Measurements from ENCODE around the gene DUSP11.
A peak's percentile ranks its signal among the peaks of the same experiment; 100 is the strongest.
"Not testable (repeated sequence)": the region's sequence is repeated elsewhere in the genome, so short reads cannot be mapped to it uniquely, and the experiment has no call there.

Gene DUSP11

DNA sequence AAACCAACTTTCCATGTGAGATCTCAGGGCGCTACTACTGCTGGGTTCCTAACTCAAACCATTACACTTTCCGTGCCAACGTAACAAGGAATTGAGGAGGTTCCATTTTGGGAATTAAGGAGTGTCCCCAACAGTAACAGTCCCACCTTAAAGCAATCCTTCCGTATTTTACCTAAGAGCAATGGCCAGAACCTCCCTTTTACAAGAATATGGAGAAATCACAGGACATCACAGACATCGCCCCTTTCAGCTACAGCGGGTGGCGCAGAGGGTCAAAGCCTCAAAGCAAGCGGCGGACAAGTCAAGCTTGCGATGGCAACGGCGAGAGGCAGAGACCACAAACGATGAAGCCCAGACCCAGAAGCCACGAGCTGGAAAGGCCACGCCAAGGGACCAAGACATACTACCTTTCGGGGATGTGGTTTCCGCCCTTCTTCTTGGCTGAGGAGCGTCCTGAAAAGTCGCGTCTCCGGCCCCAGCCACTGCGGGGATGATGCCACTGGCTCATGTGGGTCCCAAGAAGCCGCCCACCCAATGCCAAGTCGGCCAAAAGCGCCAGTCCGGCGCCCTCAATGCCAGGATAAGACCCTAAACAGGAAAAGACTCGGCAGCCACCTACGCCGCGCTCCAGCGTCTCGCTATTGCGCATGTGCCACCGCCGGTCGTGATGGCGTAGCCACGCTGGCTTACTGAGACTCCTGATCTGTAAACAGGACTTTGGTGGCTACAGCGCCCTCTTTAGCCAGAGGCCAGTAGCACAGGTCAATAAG is at the start of gene DUSP11:
DUSP11 (minus strand) TSS at position 637 of the 770 bp plus-strand sequence; CDS start at position 508, 129 bp downstream.
- peak; percentile 95 for DNase-seq (ENCODE audit: low spot score)

DNA sequence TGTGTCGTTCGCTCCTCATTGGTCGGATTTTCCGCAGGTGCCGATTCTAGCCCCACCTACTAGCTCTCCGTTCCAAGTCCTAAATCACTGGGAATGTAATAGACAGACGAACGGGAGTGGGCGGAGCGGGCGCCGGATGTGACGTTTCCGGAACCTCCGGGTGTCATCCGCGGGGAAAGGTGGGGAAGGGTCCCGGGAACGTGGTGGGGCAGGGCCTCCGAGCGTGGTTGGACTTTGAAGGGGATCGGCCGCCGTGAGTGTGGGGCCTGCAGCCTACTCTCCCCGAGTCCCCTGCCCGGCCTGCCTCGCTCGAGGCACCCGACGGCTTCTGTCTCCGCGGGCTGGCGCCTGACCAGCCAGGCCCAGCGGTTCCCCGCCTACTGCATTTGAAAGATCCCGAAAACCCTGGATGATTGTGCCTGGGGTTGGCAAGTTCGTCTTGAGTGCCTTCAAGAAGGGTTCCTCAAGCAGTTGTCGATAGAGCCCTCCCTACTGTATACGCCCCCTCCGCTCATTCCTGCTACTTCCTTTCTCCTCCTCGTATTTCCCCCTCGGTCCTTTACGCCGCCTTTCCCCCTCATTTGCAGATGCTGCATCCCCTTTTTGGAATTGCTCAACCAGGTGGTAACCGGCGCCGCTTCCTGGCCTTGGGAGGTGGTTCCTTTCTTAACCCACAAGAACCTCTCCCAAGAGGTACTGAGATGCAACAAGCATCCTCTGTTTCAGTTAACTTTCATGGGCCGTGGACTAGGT is 49.1 kb upstream of the DUSP11 start, which contains the start of gene STAMBP:
STAMBP (plus strand) TSS at position 144 of the 753 bp plus-strand sequence. CDS start 1,896 bp downstream, outside the sequence.
- DNase-seq (ENCODE audit: low spot score) = peak; percentile 94

DNA sequence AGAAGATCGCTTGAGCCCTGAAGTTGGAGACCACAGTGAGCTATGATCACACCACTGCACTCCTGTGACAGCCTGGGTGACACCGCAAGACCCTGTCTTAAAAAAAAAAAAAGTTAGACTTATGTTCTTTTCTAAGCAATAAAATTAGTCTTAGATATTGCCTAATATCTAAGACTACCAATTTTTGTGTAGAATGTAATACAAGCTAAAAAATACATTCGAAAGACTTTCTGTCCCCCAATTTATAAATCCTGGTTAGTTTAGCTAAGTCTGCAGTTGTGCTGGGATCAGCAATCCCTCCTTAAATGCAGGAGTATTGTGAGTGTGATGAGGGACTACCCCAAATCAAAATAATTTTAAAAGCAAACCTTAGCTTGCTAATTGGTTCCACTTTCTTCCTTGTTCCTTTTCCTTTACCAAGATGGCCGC is 48.5 kb upstream of the DUSP11 start:
- DNase-seq (ENCODE audit: low spot score) = no peak

DNA sequence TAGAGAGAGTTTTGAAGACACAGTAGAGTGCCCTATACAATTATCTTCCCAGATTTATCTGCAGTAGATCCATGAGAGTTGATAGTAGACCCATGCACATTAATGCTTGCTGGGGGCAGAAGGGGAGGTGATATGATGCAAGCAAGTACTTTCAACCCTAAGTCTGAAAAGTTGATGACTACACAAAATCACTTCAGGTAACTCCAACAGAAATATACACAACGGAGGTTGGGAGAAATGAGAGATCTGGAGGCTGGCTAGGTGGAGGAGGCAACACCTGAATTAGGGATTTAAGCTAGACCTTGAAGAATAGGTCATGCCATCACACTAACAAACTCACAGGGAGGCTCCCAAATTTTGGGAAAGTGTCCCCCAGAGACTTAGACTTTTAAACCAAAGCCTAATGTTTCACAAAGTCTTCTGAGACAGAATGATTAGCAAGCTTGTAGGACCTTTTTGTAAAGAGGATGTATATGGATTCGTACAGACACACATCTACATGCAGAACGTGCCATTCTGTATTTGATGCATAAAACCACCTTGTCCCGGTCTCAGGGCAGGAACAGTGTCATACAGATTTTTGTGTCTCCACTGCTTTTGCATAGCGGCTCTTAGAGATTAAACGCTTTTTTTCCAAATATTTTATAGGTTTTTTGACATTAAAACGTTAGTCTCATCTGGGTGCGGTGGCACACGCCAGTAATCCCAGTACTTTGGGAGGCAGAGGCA is 47.9 kb upstream of the DUSP11 start:
- DNase-seq (ENCODE audit: low spot score) = no peak

DNA sequence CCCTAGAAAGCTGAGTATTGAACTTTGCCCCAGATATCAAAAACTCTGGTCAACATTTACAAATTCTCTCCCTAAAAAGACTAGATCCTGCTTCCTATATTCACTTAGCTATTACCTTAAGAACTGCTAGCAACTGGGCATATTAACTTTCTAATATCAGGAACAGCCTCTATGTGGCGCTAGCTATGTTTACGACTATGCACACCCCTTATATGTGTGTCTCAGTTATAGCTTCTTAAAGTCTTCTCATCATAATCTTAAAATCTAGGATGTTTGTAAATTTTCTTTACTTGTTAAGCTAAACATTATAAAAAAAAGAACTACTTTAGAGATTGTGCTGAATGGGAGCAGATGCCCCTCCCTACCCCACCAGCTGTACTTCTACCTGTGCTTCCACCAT is 47.1 kb upstream of the DUSP11 start:
- DNase-seq (ENCODE audit: low spot score) = no peak

DNA sequence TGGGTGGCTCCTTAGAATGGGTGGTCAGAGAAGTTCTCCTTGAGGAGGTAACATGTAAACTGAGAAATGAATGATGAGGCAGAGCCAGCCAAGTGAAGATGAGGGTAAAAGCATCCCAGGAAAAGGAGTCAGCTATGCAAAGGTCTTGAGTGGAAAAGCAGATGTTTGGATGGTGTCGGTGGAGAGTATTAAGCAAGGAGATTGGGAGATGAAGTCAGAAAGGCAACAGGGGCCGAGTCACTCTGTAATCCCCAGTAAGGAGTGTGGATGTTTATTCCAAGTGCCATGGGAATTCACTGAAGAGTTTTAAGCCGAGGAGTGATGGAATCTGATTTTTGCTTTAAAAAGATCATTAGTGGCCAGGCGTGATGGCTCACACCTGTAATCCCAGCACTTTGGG is 45.5 kb upstream of the DUSP11 start:
- no peak for DNase-seq (ENCODE audit: low spot score)

DNA sequence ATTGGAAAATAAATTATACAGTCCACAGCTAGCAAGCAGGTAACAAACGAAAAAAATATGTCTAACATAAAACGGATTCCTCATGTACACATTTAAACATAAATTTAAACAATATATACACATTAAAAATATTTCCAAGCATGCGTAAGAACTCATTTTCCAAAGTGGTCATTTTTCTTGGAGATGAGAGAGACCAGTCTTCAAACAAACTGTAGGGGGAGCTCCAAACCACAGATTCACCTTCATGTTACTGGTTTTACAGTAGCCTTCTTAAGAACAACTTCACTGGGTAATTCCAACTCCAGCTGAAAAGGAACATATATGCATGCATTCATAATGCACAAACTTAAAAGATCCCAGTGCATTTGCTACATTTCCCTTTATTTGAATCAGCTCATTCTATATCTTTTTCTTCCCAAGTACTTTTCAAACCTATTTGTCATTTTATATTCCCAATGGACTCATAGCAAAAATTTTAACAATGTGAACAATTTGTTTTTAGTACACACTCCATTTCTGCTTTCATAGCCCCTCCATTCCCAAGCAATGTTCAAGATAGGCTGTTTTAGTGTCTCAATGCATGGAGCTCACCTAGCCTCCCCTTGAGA is 44.1 kb upstream of the DUSP11 start:
- no peak for DNase-seq (ENCODE audit: low spot score)

DNA sequence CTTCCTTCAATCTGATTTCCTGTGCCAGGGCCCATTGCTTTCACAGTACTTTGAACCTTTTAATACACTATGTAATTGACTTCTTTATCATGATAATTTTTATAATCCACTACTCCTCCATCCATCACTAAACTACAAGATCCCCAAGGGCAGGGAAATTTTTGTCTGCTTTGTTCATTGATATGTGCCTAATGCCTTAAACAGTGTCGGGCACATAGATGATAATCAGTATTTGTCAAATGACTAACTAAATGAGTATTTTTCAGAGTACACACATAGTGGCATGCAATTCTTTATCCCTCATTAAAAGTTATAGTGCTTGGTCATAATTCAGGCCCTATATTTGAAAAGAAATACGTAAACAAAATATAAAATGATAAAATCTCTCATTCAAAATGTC is 43.5 kb upstream of the DUSP11 start:
- no peak for DNase-seq (ENCODE audit: low spot score)

DNA sequence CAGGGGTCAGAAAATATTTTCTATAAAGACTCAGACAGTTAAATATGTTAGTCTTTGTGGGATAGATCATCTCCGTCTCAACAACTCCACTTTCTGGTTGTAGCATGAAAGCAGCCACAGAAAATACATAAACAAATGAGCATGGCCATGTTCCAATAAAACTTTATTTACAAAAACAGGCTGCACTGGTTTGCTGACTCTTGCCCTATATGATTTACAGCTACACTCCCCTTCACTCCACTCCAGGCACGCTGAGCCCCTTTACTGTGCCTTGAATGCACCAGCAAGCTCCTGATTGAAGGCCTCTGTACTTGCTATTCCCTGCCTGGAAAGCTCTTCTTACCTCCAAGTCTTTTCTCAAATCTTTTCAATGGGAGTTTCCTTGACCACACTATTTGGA is 43.1 kb upstream of the DUSP11 start:
- no peak for DNase-seq (ENCODE audit: low spot score)

DNA sequence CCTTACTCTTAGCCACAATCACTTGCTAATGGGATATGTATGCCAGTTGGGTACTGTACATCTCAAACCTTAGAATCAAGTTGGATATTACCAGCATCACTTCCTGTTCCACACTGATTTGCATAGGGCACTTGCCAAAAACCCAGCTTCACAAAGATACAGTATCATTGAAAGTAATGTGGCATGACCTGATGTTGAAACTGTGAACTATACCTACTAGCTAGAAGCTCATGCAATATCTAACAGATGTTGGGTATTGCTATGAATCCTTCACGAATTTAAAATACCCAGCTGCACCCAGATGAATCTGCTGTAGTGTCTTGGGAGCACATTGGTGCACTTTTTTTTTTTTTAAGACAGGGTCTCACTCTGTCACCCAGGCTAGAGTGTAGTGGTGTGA is 42.4 kb upstream of the DUSP11 start:
- DNase-seq (ENCODE audit: low spot score) = no peak

DNA sequence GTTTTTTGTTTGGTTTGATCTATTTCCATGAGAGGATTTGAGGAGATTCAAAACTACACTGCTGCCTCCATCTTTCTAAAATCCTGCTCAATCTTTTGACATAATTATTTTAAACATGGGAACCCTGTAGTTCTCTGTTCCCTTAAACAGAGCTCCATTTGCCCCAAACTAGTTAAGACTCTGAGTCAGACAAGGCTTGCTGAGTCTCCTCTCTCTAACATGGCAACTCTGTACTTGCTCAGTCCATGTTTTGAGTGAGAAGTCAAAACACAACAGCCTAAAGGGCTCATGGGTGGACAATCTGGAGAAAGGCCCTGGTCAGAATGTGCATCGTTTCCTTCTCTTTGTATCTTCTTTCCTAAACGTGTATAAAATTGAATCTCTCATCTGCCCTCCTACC is 41.8 kb upstream of the DUSP11 start:
- DNase-seq (ENCODE audit: low spot score) = no peak

DNA sequence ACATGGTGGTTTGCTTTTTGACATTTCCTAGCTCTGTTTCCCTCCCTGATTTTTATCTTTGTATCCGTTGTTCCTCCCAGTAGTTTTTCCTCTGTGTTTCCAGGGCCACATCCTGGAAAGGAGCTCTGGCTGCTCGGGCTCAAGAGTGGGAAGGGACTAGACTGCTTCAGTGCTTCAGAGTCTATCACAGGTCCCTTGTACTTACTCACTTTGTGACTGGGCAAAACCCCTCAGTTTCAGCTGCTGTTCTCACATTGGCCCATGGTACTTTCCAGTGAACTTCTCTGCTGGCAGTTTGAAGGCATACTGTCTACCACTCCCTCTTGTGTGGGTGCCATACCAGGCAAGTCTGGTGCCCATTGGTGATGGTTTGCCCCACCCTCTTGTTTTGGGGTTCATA is 41.3 kb upstream of the DUSP11 start:
- DNase-seq (ENCODE audit: low spot score) = no peak

DNA sequence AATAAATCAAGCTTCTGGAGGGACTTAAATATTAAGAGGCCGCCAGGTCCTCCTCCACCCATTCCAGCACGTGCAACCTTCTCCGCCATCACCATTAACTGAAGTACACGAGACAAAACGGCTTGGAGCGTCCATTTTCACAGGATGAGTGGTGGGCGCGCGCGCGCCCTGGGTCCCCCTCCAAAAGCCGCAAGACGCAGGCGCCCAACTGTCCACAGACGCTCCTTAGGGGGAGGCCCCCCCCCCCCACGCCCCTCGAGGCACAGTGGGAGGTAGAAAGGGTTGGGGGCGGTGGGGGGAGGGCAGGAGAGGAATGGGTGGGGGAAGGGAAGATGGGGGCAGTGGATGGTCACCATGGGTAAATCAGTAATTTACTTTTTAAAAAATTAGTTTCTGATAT is 38.4 kb upstream of the DUSP11 start:
- no peak for DNase-seq (ENCODE audit: low spot score)

DNA sequence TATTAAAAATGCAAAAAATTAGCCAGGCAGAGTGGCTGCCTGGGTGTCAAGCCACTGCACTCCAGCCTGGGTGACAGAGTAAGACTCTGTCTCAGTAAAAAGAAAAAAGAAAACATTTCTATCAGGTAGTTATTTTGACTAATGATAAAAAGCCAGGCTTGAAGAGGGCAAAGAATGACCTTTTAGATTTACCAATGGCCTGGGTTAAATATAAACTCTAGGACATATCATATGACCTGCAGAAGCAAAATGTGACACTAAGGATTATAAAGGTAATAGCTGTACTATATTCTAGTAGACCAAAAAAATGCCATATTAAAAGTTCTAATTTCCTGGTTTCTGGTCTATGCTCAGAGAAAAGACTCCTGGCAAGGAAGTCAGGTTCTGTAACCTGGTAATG is 32.7 kb upstream of the DUSP11 start:
- DNase-seq (ENCODE audit: low spot score) = no peak

DNA sequence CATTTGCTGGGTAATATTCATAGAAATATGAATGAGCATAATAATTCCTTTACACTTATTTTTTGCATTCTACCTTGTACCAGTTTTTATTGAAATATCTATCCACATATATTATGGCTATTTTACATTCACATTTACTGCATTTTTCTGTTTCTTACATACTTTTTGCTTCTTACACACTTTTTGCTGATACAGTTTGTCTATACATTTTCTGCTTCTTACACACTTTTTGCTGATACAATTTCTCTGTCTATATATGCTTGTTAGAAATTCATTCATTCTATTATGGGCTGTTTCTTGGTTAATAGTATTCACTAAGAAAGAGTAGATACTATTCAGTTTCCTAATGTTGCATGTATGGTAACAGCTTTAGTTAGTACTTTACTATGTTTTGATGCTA is 32.0 kb upstream of the DUSP11 start:
- DNase-seq (ENCODE audit: low spot score) = no peak

DNA sequence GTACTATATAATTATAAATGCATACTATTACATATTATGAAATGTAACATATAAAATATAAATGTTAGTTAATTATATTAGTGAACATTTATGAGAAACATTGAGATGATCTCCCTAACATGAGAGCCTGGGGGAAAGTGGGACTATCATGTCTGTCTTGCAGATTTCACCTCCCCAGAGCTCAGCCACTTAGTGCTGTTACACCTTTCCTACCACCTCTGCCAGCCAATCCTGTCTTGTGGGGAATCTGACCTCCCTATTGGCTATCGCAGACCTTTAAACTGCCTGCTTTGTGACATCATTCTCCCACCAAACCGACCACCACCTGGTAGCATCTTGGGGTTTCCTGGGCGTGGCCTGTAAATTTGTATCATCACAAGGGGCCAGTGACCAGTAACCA is 4.0 kb upstream of the DUSP11 start, which contains the start of gene C2orf78:
C2orf78 (plus strand) TSS at position 301 of the 400 bp plus-strand sequence. CDS start 127 bp downstream, outside the sequence.
- DNase-seq (ENCODE audit: low spot score) = not testable (repeated sequence)

DNA sequence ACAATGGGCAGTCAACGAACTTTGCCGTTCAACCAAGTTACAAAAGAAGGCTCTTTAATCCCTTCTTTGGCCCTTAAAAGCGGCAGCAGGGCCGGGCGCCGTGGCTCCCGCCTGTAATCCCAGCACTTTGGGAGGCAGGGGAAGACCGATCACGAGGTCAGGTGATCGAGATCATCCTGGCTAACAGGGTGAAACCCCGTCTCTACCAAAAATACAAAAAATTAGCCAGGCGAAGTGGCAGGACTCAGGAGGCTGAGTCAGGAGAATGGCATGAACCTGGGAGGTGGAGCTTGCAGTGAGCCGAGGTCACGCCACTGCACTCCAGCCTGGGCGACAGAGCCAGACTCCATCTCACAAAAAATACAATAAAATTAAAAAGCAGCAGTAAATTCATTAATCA is 3.5 kb upstream of the DUSP11 start:
- DNase-seq (ENCODE audit: low spot score) = not testable (repeated sequence)

DNA sequence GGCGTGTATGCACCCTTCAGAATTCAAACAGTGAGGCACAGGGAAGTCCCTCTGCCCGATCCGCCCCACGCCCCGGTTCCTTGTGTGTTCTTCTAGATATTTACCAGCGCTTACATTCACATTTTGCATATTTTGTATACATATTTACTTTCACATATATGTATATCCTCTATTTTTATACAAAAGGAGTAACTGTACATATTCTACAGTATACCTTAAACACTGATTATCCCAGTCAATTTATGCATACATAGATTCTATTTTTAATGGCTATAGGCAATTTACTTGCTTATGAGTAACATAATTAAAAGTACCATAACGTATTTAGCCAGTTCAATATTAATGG is 307 bp upstream of the DUSP11 start:
- DNase-seq (ENCODE audit: low spot score) = no peak

DNA sequence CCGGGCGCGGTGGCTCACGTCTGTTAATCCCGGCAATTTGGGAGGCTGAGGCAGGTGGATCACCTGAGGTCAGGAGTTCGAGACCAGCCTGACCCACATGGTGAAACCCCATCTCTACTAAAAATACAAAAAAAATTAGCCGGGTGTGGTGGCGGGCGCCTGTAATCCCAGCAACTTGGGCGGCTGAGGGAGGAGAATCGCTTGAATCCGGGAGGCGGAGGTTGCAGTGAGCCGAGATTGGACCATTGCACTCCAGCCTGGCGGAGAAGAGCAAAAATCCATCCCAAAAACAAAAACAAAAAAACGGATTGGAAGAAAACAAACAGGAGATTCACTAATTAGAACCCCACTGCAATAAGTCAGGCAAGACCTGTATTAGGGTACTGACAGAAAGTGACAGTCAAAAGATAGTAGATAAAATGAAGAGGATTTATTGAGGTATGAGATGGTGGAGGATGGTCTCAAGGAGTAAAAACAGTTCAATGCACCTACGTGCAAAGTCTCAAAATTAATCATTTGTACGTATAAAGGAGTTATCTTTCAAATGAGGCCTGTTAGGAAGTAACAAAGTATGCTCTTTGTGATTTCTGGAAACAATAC is 936 bp downstream of the DUSP11 start:
- not testable (repeated sequence) for DNase-seq (ENCODE audit: low spot score)

DNA sequence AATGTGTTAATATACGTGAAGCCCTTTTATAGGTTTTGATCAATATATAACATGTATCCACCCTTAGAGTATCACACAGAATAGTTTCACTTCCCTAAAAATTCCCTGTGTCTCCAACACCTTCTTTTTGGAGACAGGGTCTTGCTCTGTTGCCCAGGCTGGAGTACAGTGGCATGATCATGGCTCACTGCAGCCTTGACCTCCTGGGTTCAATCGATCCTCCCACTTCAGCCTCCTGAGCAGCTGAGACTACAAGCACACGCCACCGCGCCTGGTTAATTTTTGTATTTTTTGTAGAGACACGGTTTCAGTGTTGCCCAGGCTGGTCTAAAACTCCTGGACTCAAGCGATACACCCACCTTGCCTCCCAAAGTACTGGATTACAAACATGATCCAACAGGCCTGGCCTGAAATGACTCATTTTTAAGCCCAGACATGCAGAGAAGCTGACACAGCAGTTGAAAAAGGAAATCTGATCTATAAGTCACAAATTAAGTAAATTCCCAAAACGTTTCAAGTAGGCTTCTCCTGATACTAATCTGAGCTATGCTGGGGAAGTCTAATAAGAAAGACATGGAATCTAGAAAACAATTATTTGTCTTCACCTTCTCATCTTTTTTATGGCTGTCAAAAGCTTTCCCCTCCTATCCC is 2.9 kb downstream of the DUSP11 start:
- DNase-seq (ENCODE audit: low spot score) = no peak

DNA sequence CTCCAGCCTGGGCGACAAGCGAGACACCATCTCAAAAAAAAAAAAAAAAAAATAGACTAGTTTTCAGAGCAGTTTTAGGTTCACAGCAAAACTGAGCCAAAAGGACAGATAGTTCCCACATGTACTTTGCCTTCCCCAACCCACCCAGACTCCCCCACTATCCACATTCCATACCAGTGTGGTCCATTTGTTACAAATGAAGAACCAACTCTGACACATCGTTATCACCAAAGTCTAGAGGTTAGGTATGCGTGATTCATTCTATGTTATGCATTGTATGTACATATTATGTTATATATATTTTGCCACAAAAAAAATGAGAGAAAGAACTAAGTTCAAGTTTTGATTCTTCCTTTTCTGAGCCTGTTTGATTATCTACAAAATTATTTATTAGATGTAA is 3.5 kb downstream of the DUSP11 start:
- no peak for DNase-seq (ENCODE audit: low spot score)
